ENCODE results near the gene PLXNA2.

GRCh38 chr1:208002672-208003071, 241.5 kb downstream of the PLXNA2 start:
- TF ChIP-seq MAFK (IDR thresholded peaks at IDR 0.05; ENCODE audit: low read depth, low read length) (no peak), RAD21 (IDR thresholded peaks at IDR 0.05; ENCODE audit: low read length) (no peak), CTCF (conservative IDR thresholded peaks at IDR 0.05; ENCODE audit: low read depth, low read length) (no peak), POLR2A (IDR thresholded peaks at IDR 0.05; ENCODE audit: low read depth, low read length) (no peak), RCOR1 (IDR thresholded peaks at IDR 0.05; ENCODE audit: insufficient replicate concordance, low read length) (no peak), NFE2L2 (IDR thresholded peaks at IDR 0.05; ENCODE audit: low read depth, low read length) (no peak), USF2 (IDR thresholded peaks at IDR 0.05; ENCODE audit: low read depth, low read length) (no peak)
